Stimulated activated naive B cell treated with anti-CD40 and anti-IgM and Interleukin-4, amounts not matched to agents 10 μg/mL and 1 μg/mL and 100 μg/mL, for 72 hours (primary cell): ENCODE results near the gene BNIP1.

ENCODE experiments used
- ATAC-seq, 2 donors: fragments of 150-1000 bp; cut with Tn5 transposase; replicated peaks; 2 replicates each; pipeline ENCODE4 v1.10.0; 2021; ENCODE audit warnings: moderate library complexity in 1 of 2
- DNase-seq: peaks from one replicate; pipeline ENCODE4 v3.0.0; 2021
- H3K27ac Mint-ChIP-seq: one replicate; pipeline ENCODE4 v1.8.0; 2022; ENCODE audit warnings: mild to moderate bottlenecking, mixed read lengths
- H3K27me3 Mint-ChIP-seq, 2 donors: one replicate each; pipeline ENCODE4 v1.8.0; 2022; ENCODE audit warnings: mixed read lengths in 2 of 2
- H3K36me3 Mint-ChIP-seq, 2 donors: one replicate each; pipeline ENCODE4 v1.8.0; 2022; ENCODE audit warnings: mixed read lengths in 2 of 2, mild to moderate bottlenecking in 1 of 2
- H3K4me1 Mint-ChIP-seq, 2 donors: one replicate each; pipeline ENCODE4 v1.8.0; 2022; ENCODE audit warnings: mixed read lengths in 2 of 2, mild to moderate bottlenecking in 1 of 2
- H3K4me3 Mint-ChIP-seq, 2 donors: one replicate each; pipeline ENCODE4 v1.8.0; 2022; ENCODE audit warnings: mild to moderate bottlenecking in 2 of 2, mixed read lengths in 2 of 2, moderate library complexity in 1 of 2
- H3K9me3 Mint-ChIP-seq, 2 donors: one replicate each; pipeline ENCODE4 v1.8.0; 2022; ENCODE audit warnings: mixed read lengths in 2 of 2, mild to moderate bottlenecking in 1 of 2

BNIP1 gene

GRCh38 chr5:173210877-173211276 lies 66.5 kb downstream of the BNIP1 start:
- peaks cover 50 to 52% of the 10 kb centered on the region in 2 donors for H3K27me3 Mint-ChIP-seq
- H3K9me3 Mint-ChIP-seq: peaks cover 5 to 6% of the 10 kb centered on the region in 2 donors
- no peak for ATAC-seq

GRCh38 chr5:173211284-173211683 lies 67.0 kb downstream of the BNIP1 start:
- no peak for ATAC-seq
- Mint-ChIP-seq H3K27ac (no peak overlapping the region), H3K9me3 (peaks cover 5 to 6% of the 10 kb centered on the region in 2 donors), H3K27me3 (peaks cover 47 to 56% of the 10 kb centered on the region in 2 donors), H3K4me3 (no peak overlapping the region), H3K36me3 (no peaks in the 10 kb centered on the region), H3K4me1 (no peaks in the 10 kb centered on the region)
- no peak for DNase-seq

More at GRCh38 chr5:173210877-173211276, 66.5 kb downstream of the BNIP1 start:
- Mint-ChIP-seq H3K27ac (no peak overlapping the region), H3K36me3 (no peaks in the 10 kb centered on the region), H3K4me3 (no peak overlapping the region), H3K4me1 (no peaks in the 10 kb centered on the region)
- no peak for DNase-seq

GRCh38 chr5:173213236-173213933 lies 69.1 kb downstream of the BNIP1 start:
- ATAC-seq (no peak), DNase-seq (no peak)
- H3K27ac Mint-ChIP-seq: no peak overlapping the region
- H3K4me3 Mint-ChIP-seq: no peak overlapping the region
- H3K36me3 Mint-ChIP-seq: no peaks in the 10 kb centered on the region
- H3K4me1 Mint-ChIP-seq: no peaks in the 10 kb centered on the region
- H3K27me3 Mint-ChIP-seq: peaks cover 29 to 46% of the 10 kb centered on the region in 2 donors
- peaks cover 5 to 6% of the 10 kb centered on the region in 2 donors for H3K9me3 Mint-ChIP-seq
